Transverse colon (tissue), 3 donors: ENCODE data around the gene PDZD7.

Experiments
- EP300 ChIP-seq: sonication (generic); formaldehyde crosslinking; IDR thresholded peaks from one replicate; pipeline ENCODE4 v1.6.1; 2017; ENCODE audit warnings: antibody characterized with exemption, low read depth
- POLR2A ChIP-seq: fragments of 450-650 bp; IDR thresholded peaks from one replicate; pipeline ENCODE4 v1.6.1; 2016; ENCODE audit warnings: antibody characterized with exemption, mild to moderate bottlenecking, moderate library complexity
- TF ChIP-seq, protein P1 (sequence below), 5 experiments: fragments of 200-600 bp in 3 of 5; fragments of 450-650 bp in 2 of 5; sonication (generic) in 3 of 5; IDR thresholded peaks; 1 replicate in 2 of 5; 2 replicates in 3 of 5; pipeline ENCODE4 v1.5.1; 2016 to 2017; ENCODE audit warnings: antibody characterized with exemption in 5 of 5, inconsistent platforms in 3 of 5, mild to moderate bottlenecking in 2 of 5, moderate library complexity in 1 of 5

DNA sequence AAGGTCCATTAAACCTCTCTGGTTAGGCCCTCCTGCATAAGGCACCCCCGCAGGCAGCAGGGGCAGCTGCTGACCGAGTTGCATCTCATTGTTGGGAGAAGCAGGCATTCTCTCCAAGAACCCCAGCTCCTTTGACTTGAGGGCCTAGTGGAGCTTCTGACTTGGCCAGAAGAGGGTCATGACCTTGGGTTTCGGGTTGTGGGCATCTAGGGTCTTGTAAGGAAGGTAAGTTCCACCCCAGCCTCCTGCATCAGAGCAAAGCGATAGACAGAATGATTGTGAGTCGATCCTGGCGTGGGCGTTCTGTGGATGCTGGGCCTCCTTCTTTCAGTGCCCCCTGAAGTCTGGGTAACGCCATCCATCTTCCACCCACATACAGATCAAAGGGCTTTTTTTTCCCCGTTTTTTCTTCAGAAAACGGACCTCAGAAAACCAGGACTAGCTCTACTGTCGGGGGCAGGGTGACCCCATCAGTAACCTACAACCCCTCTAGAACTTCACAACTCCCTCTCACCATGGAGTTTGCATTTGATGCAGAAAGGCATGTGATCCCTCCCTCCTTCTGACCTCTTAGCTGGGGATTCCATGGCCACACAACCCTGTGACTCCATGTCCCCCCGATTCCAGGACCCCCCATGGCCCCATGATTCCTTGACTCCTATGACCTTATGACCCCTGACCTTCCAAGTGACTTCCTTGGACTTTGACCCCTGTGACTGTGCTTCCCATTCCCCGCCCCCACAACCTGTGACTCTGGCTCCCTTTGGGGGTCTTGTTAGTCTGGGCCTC is 58.6 kb downstream of the PDZD7 start:
- TF ChIP-seq POLR2A = no peak
- TF ChIP-seq, protein P1, sequence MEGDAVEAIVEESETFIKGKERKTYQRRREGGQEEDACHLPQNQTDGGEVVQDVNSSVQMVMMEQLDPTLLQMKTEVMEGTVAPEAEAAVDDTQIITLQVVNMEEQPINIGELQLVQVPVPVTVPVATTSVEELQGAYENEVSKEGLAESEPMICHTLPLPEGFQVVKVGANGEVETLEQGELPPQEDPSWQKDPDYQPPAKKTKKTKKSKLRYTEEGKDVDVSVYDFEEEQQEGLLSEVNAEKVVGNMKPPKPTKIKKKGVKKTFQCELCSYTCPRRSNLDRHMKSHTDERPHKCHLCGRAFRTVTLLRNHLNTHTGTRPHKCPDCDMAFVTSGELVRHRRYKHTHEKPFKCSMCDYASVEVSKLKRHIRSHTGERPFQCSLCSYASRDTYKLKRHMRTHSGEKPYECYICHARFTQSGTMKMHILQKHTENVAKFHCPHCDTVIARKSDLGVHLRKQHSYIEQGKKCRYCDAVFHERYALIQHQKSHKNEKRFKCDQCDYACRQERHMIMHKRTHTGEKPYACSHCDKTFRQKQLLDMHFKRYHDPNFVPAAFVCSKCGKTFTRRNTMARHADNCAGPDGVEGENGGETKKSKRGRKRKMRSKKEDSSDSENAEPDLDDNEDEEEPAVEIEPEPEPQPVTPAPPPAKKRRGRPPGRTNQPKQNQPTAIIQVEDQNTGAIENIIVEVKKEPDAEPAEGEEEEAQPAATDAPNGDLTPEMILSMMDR (IDR thresholded peaks at IDR 0.05) = no peak
- no peak for TF ChIP-seq EP300
